Body of pancreas (tissue), 4 donors: ENCODE measurements around the gene HOXB9. TPM values are rescaled to one million over a fixed set of nuclear protein-coding genes. Genes with fewer than 3 reads are reported as not detected.

ENCODE experiments used
- ATAC-seq: fragments of 150-250 bp; one replicate; pipeline ENCODE4 v1.9.1; 2016
- DNase-seq, 4 donors: peaks; one replicate each; pipeline ENCODE4 v3.0.0-alpha.2; 2019
- H3K27ac ChIP-seq, 4 donors: fragments of 200-600 bp; sonication (generic); 1 replicate in 3 of 4; 2 replicates in 1 of 4; pipeline versions ENCODE4 v1.5.1 to v1.6.1; 2016 to 2019; ENCODE audit warnings: mild to moderate bottlenecking in 1 of 4, mixed read lengths in 1 of 4, moderate library complexity in 1 of 4
- H3K27me3 ChIP-seq, 2 donors: fragments of 200-600 bp; sonication (generic); one replicate each; pipeline ENCODE4 v1.6.0; 2016; ENCODE audit warnings: mild to moderate bottlenecking in 1 of 2
- H3K36me3 ChIP-seq, 2 donors: fragments of 200-600 bp; sonication (generic); replicated peaks in 1 of 2; 2 replicates each; pipeline ENCODE4 v1.5.1; 2016; ENCODE audit warnings: low read depth in 2 of 2; ENCODE audit not compliant: insufficient read depth in 1 of 2
- H3K4me1 ChIP-seq: fragments of 200-600 bp; sonication (generic); one replicate; pipeline ENCODE4 v1.6.0; 2016
- H3K4me3 ChIP-seq, 2 donors: fragments of 200-600 bp; sonication (generic); 1 replicate in 1 of 2; 2 replicates in 1 of 2; pipeline ENCODE4 v1.5.1; 2016 to 2019
- H3K9me3 ChIP-seq, 3 donors: fragments of 200-600 bp; sonication (generic); 1 replicate in 2 of 3; 2 replicates in 1 of 3; pipeline ENCODE4 v1.5.1; 2016
- POLR2A ChIP-seq, 3 donors: fragments of 450-650 bp; IDR thresholded peaks; one replicate each; pipeline ENCODE4 v1.6.1; 2016; ENCODE audit warnings: antibody characterized with exemption in 3 of 3, mild to moderate bottlenecking in 2 of 3
- WGBS, 2 donors: methylation state at CpG; one replicate each; pipeline ENCODE4 v1.1.5; 2017; 5-methylcytosine and 5-hydroxymethylcytosine counted together
- intact Hi-C: fragments of 100-400 bp; cut with DNase I; formaldehyde crosslinking; loops from one replicate; pipeline ENCODE4 v1.15.1; 2023
- total RNA-seq, 2 donors: library from RNA; depleted of rRNA; stranded (reverse); fragments of >200 nt; gene quantifications; one replicate each; pipeline ENCODE4 v1.1.0, GENCODE V29; 2016
- TF ChIP-seq, protein P1 (sequence below), 7 experiments: fragments of 450-650 bp in 4 of 7; fragments of 200-600 bp in 3 of 7; sonication (generic) in 3 of 7; IDR thresholded peaks; one replicate each; pipeline ENCODE4 v1.5.1; 2016 to 2019; ENCODE audit warnings: antibody characterized with exemption in 7 of 7

Gene HOXB9
- total RNA-seq, 2 donors from 2014 or later: not detected

DNA sequence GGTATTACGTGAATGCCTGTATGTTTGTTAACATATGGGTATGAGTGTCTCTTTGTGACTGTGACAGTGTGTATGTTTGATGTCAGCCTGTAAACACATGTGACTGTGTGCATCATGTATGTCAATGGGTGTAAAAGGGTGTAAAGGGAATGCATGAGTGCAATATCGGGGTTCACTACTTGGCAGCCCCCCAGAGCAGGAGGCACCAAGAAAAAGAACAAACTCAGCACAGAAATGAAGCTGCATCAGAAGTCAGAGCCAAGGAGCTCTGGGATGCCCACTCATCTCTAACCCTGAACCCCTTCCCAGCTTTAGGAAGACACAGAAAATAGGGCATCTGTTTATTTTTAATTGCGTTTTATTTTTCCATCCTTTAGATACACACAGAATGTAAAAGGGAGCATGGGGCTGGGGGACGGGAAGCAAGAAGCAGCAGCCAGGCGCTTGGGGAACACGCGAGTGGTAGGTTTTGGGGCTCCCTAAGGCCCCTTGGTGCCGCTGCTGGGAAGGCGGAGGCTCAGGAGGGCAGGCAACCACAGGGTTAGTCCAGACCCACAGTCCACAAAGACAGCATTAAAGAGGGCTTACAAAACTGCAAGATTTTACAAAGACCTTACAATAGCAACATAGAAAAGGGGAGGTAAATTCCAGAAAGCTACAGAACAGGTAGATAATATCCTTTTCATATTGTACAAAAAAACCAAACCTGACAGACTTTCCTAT lies 19.1 kb downstream of the HOXB9 start:
- Histone ChIP-seq H3K9me3 (no peaks in the 10 kb centered on the region), H3K4me1 (peaks cover 24% of the 10 kb centered on the region), H3K27ac (no peak overlapping the region), H3K27me3 (peaks cover 0 to 67% of the 10 kb centered on the region in 2 donors), H3K36me3 (no peaks in the 10 kb centered on the region), H3K4me3 (no peak overlapping the region)
- no peak for ATAC-seq
- 28 to 51% methylated on average over 9 of the region's 9 CpGs for WGBS, 2 donors
- TF ChIP-seq POLR2A (IDR thresholded peaks at IDR 0.05): no peak
- TF ChIP-seq, protein P1, sequence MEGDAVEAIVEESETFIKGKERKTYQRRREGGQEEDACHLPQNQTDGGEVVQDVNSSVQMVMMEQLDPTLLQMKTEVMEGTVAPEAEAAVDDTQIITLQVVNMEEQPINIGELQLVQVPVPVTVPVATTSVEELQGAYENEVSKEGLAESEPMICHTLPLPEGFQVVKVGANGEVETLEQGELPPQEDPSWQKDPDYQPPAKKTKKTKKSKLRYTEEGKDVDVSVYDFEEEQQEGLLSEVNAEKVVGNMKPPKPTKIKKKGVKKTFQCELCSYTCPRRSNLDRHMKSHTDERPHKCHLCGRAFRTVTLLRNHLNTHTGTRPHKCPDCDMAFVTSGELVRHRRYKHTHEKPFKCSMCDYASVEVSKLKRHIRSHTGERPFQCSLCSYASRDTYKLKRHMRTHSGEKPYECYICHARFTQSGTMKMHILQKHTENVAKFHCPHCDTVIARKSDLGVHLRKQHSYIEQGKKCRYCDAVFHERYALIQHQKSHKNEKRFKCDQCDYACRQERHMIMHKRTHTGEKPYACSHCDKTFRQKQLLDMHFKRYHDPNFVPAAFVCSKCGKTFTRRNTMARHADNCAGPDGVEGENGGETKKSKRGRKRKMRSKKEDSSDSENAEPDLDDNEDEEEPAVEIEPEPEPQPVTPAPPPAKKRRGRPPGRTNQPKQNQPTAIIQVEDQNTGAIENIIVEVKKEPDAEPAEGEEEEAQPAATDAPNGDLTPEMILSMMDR (IDR thresholded peaks at IDR 0.05): no peak
- intact Hi-C loops: no loop called here
- no peak for DNase-seq

DNA sequence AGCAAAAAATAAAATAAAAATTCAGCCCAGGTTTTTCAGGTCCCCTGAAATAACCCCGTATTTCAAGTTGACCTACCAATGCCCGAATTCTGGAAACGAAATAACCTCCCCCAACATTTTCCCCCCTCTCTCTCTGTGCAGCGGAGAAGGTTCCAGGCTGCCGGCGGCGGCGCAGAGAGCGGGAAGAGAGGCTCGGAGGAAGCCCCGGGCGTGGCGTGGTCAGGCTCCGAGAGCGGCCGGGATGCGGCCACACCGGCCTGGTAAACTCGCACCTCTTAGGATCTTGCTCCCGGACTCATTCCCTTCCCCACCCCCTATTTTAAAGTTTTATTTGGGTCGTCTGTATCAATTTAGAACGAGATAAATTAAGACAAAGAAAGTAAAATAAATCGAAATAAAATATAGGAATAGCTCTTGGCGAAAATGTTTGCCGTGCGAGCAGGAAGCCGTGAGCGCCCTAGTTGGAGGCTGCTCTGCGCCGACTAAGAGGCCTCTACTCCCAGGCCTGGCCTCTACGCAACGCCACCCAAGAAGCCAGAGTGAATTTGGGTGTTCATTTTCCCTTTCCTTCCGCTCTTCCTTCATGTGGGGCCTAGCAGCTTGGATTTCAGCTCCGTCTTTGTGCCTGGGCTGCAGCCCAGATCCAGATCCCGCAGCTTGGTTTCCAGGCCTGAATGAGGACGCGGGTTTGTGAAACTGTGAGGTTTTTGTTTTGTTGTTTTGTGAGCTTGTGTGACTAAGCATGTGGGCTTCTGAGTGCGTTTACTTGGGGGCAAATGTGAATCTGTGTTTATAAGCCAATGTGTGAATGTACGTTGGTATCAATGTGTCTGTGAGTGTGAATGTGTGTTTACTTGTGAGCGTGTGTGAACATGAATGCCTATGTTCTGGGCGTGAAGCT lies 19.9 kb downstream of the HOXB9 start:
- ATAC-seq (no peak), DNase-seq (no peak)
- H3K9me3 ChIP-seq: no peaks in the 10 kb centered on the region
- peaks cover under 1 to 70% of the 10 kb centered on the region in 2 donors for H3K27me3 ChIP-seq
- H3K36me3 ChIP-seq: no peaks in the 10 kb centered on the region
- intact Hi-C loops: no loop called here
- H3K27ac ChIP-seq: no peak overlapping the region
- no peak overlapping the region for H3K4me3 ChIP-seq
- no peak for TF ChIP-seq POLR2A (IDR thresholded peaks at IDR 0.05)
- TF ChIP-seq, protein P1 (IDR thresholded peaks at IDR 0.05): no peak
- H3K4me1 ChIP-seq: peaks cover 28% of the 10 kb centered on the region
- WGBS, 2 donors: 26 to 32% methylated on average over 38 to 41 of the region's 41 CpGs

GRCh38 chr17:48605409-48605919 lies 20.7 kb downstream of the HOXB9 start:
- peaks cover 21% of the 10 kb centered on the region for H3K4me1 ChIP-seq
- H3K27ac ChIP-seq: no peak overlapping the region
- intact Hi-C loops: no loop called here
- ATAC-seq (no peak), DNase-seq (no peak)
- WGBS, 2 donors: 30 to 36% methylated on average over 10 of the region's 10 CpGs
- no peak overlapping the region for H3K4me3 ChIP-seq
- no peaks in the 10 kb centered on the region for H3K9me3 ChIP-seq
- H3K27me3 ChIP-seq: peaks cover 3 to 67% of the 10 kb centered on the region in 2 donors
- TF ChIP-seq, protein P1 (IDR thresholded peaks at IDR 0.05): no peak
- TF ChIP-seq POLR2A (IDR thresholded peaks at IDR 0.05): no peak
- no peaks in the 10 kb centered on the region for H3K36me3 ChIP-seq

DNA sequence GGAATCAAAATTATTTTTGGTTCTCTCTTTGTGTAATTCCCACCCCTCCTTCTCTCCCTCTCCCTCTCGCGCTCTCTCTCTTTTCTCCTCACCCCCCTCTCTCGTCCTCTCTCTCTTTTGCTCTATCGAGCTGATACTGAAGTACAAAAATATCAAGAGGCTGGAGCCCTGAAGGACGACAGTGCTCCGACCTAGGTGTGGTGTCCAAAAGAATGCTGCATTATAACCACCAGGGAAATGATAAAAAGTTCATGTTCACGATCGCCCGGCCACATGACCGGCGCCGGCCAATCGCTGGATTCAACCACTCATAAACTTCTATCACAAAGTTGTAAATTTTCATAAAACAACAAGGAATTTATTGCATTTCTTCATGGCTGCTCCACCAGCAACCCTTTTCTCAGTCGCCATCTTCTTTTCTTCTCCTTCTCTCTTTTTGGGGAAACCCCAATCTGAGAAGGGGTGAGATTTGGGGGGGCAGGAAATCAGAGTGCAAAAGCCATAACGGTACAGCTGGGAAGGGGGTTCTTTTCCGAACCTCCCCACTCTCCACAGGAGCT lies 21.3 kb downstream of the HOXB9 start, which contains the start of gene HOXB6:
TSS of gene HOXB6 (minus strand) at position 217 of the 560 bp plus-strand sequence. CDS start 6,836 bp downstream, outside the sequence.
- H3K4me1 ChIP-seq: peaks cover 15% of the 10 kb centered on the region
- H3K9me3 ChIP-seq: no peaks in the 10 kb centered on the region
- intact Hi-C loops: no loop called here
- no peak within 1 kb of the TSS for H3K27ac ChIP-seq
- peaks cover 3 to 64% of the 10 kb centered on the region in 2 donors for H3K27me3 ChIP-seq
- no peak for DNase-seq
- H3K4me3 ChIP-seq: no peak within 1 kb of the TSS
- WGBS, 2 donors: 13 to 14% methylated on average over 16 of the region's 16 CpGs
- no peak for ATAC-seq
- TF ChIP-seq POLR2A (IDR thresholded peaks at IDR 0.05): no peak
- TF ChIP-seq, protein P1 (IDR thresholded peaks at IDR 0.05): no peak
- H3K36me3 ChIP-seq: no peaks in the 10 kb centered on the region
